Parathyroid adenoma (tissue), 2 donors: Measurements from ENCODE around the gene UNC13C.

Experiments
- H2AFZ ChIP-seq: fragments of 300-600 bp; sonication (generic); one replicate; pipeline ENCODE4 v1.7.0; 2017; ENCODE audit warnings: antibody characterized with exemption, mild to moderate bottlenecking
- H3K27ac ChIP-seq: fragments of 300-600 bp; sonication (generic); one replicate; pipeline ENCODE4 v1.7.0; 2017
- H3K27me3 ChIP-seq: fragments of 300-600 bp; sonication (generic); one replicate; pipeline ENCODE4 v1.7.0; 2017; ENCODE audit warnings: low read length; ENCODE audit not compliant: control insufficient read depth, insufficient read depth
- H3K36me3 ChIP-seq: fragments of 300-600 bp; sonication (generic); one replicate; pipeline ENCODE4 v1.7.0; 2017; ENCODE audit warnings: low read length; ENCODE audit not compliant: control insufficient read depth, insufficient read depth
- H3K4me1 ChIP-seq: fragments of 300-600 bp; sonication (generic); one replicate; pipeline ENCODE4 v1.7.0; 2017; ENCODE audit warnings: control low read depth
- H3K4me2 ChIP-seq: fragments of 300-600 bp; sonication (generic); one replicate; pipeline ENCODE4 v1.7.0; 2017; ENCODE audit warnings: low read length
- H3K4me3 ChIP-seq: fragments of 300-600 bp; sonication (generic); one replicate; pipeline ENCODE4 v1.7.0; 2017; ENCODE audit warnings: low read depth, low read length
- H3K79me2 ChIP-seq: fragments of 300-600 bp; sonication (generic); one replicate; pipeline ENCODE4 v1.7.0; 2017; ENCODE audit warnings: control low read depth
- H3K9ac ChIP-seq: fragments of 300-600 bp; sonication (generic); one replicate; pipeline ENCODE4 v1.7.0; 2017; ENCODE audit warnings: mild to moderate bottlenecking
- H3K9me3 ChIP-seq: fragments of 300-600 bp; sonication (generic); one replicate; pipeline ENCODE4 v1.7.0; 2017; ENCODE audit warnings: low read length; ENCODE audit not compliant: control insufficient read depth
- CTCF ChIP-seq: fragments of 300-600 bp; sonication (generic); IDR thresholded peaks from one replicate; pipeline ENCODE4 v1.7.0; 2017; ENCODE audit warnings: antibody characterized with exemption, mild to moderate bottlenecking
- donor health status: primary hyperparathyroidism.

Gene UNC13C

GRCh38 chr15:54520616-54521015 lies 542.4 kb downstream of the UNC13C start:
- TF ChIP-seq CTCF, result no peak
- Histone ChIP-seq H3K4me2 (no peak overlapping the region), H3K9ac (no peak overlapping the region), H3K4me1 (no peaks in the 10 kb centered on the region), H3K27me3 (no peaks in the 10 kb centered on the region), H2AFZ (no peak overlapping the region), H3K4me3 (no peak overlapping the region), H3K36me3 (no peaks in the 10 kb centered on the region), H3K27ac (no peak overlapping the region), H3K9me3 (no peaks in the 10 kb centered on the region), H3K79me2 (no peaks in the 10 kb centered on the region)

GRCh38 chr15:54521206-54521605 lies 543.0 kb downstream of the UNC13C start:
- H3K4me3 ChIP-seq, result no peak overlapping the region
- H3K9me3 ChIP-seq, result no peaks in the 10 kb centered on the region
- H2AFZ ChIP-seq, result no peak overlapping the region
- H3K79me2 ChIP-seq, result no peaks in the 10 kb centered on the region
- H3K27ac ChIP-seq, result no peak overlapping the region
- H3K9ac ChIP-seq, result no peak overlapping the region
- no peaks in the 10 kb centered on the region for H3K27me3 ChIP-seq
- no peaks in the 10 kb centered on the region for H3K36me3 ChIP-seq
- no peaks in the 10 kb centered on the region for H3K4me1 ChIP-seq
- H3K4me2 ChIP-seq, result no peak overlapping the region
- TF ChIP-seq CTCF, result no peak

GRCh38 chr15:54528021-54528420 lies 549.8 kb downstream of the UNC13C start:
- no peak overlapping the region for H2AFZ ChIP-seq
- no peaks in the 10 kb centered on the region for H3K4me1 ChIP-seq
- no peaks in the 10 kb centered on the region for H3K9me3 ChIP-seq
- no peak overlapping the region for H3K4me3 ChIP-seq
- H3K27me3 ChIP-seq, result no peaks in the 10 kb centered on the region
- H3K27ac ChIP-seq, result no peak overlapping the region
- H3K4me2 ChIP-seq, result no peak overlapping the region
- H3K9ac ChIP-seq, result no peak overlapping the region
- no peaks in the 10 kb centered on the region for H3K79me2 ChIP-seq
- TF ChIP-seq CTCF, result no peak
- H3K36me3 ChIP-seq, result no peaks in the 10 kb centered on the region

- H3K79me2 ChIP-seq, result no peaks in the 10 kb centered on the region
- no peaks in the 10 kb centered on the region for H3K4me1 ChIP-seq
- no peak overlapping the region for H3K27ac ChIP-seq
- H3K4me3 ChIP-seq, result no peak overlapping the region
- no peak for TF ChIP-seq CTCF
- no peaks in the 10 kb centered on the region for H3K9me3 ChIP-seq
- no peak overlapping the region for H3K4me2 ChIP-seq
- H3K36me3 ChIP-seq, result no peaks in the 10 kb centered on the region
- no peak overlapping the region for H3K9ac ChIP-seq
- no peaks in the 10 kb centered on the region for H3K27me3 ChIP-seq
- H2AFZ ChIP-seq, result no peak overlapping the region
These were observed 562.5 kb downstream of the UNC13C start for GRCh38 chr15:54540721-54541120.

GRCh38 chr15:54547491-54547890 lies 569.2 kb downstream of the UNC13C start:
- no peak overlapping the region for H3K4me2 ChIP-seq
- H3K27ac ChIP-seq, result no peak overlapping the region
- TF ChIP-seq CTCF, result no peak

More at GRCh38 chr15:54547491-54547890, 569.2 kb downstream of the UNC13C start:
- H3K4me1 ChIP-seq, result no peaks in the 10 kb centered on the region
- H3K9ac ChIP-seq, result no peak overlapping the region
- H2AFZ ChIP-seq, result no peak overlapping the region
- H3K4me3 ChIP-seq, result no peak overlapping the region
- H3K27me3 ChIP-seq, result no peaks in the 10 kb centered on the region
- H3K79me2 ChIP-seq, result no peaks in the 10 kb centered on the region
- no peaks in the 10 kb centered on the region for H3K9me3 ChIP-seq
- no peaks in the 10 kb centered on the region for H3K36me3 ChIP-seq
